ENCODE data around the gene MYLK4. TPM values are rescaled to one million over a fixed set of nuclear protein-coding genes. Genes with fewer than 3 reads are reported as not detected.

Gene MYLK4
- total RNA-seq, 4 donors from 2014 or later, result 0.49 to 1.9 (median 1.0) TPM

- no peaks in the 10 kb centered on the region for H3K9me3 ChIP-seq
- no peak overlapping the region for H3K4me3 ChIP-seq
- H3K4me1 ChIP-seq, result peaks cover 0 to 15% (median 5%) of the 10 kb centered on the region in 3 donors
- 83 to 87% methylated on average over 4 to 5 of the region's 7 CpGs for WGBS, 2 donors
- peaks cover 0 to 96% (median 26%) of the 10 kb centered on the region in 3 donors for H3K36me3 ChIP-seq
- no peak for DNase-seq
- TF ChIP-seq CTCF (IDR thresholded peaks at IDR 0.05) (no peak), POLR2A (IDR thresholded peaks at IDR 0.05) (no peak)
- H3K27ac ChIP-seq, result no peak overlapping the region
- no peaks in the 10 kb centered on the region for H3K27me3 ChIP-seq
- intact Hi-C loops (cut with DNase I), result loop anchor here (10.0 kb wide), 1 partner anchor 143 kb away; no protein-coding TSS in a partner anchor
Measured at GRCh38 chr6:2781685-2782355, 31.1 kb upstream of the MYLK4 start.

- H3K4me1 ChIP-seq, result peaks cover 0 to 15% (median 5%) of the 10 kb centered on the region in 3 donors
- no peak for TF ChIP-seq CTCF (IDR thresholded peaks at IDR 0.05)
- no peak for TF ChIP-seq POLR2A (IDR thresholded peaks at IDR 0.05)
- WGBS, 2 donors, result 91 to 93% methylated on average over 7 to 9 of the region's 9 CpGs
- intact Hi-C loops (cut with DNase I), result loop anchor here (10.0 kb wide), 1 partner anchor 145 kb away; no protein-coding TSS in a partner anchor
- no peak for DNase-seq
- no peak overlapping the region for H3K4me3 ChIP-seq
- H3K27me3 ChIP-seq, result no peaks in the 10 kb centered on the region
- H3K36me3 ChIP-seq, result peaks cover 0 to 91% (median 26%) of the 10 kb centered on the region in 3 donors
- H3K27ac ChIP-seq, result no peak overlapping the region
- no peaks in the 10 kb centered on the region for H3K9me3 ChIP-seq
Measured at GRCh38 chr6:2780102-2780737, 29.5 kb upstream of the MYLK4 start.

- WGBS, 2 donors, result 88 to 92% methylated on average over 3 of the region's 3 CpGs
- TF ChIP-seq CTCF (IDR thresholded peaks at IDR 0.05) (no peak), POLR2A (IDR thresholded peaks at IDR 0.05) (no peak)
- intact Hi-C loops (cut with DNase I), result no loop called here
- H3K4me1 ChIP-seq, result no peaks in the 10 kb centered on the region
- no peak for DNase-seq
- H3K36me3 ChIP-seq, result peaks cover 0 to 91% (median 29%) of the 10 kb centered on the region in 3 donors
- no peaks in the 10 kb centered on the region for H3K9me3 ChIP-seq
- H3K27ac ChIP-seq, result no peak overlapping the region
- H3K27me3 ChIP-seq, result no peaks in the 10 kb centered on the region
- no peak overlapping the region for H3K4me3 ChIP-seq
Measured at GRCh38 chr6:2777249-2777648, 26.5 kb upstream of the MYLK4 start.

GRCh38 chr6:2775003-2775402 lies 24.3 kb upstream of the MYLK4 start:
- WGBS, 2 donors, result 77% methylated on average over 1 of the region's 1 CpG
- DNase-seq, result no peak
- peaks cover 0 to 18% (median 0%) of the 10 kb centered on the region in 3 donors for H3K4me1 ChIP-seq
- no peaks in the 10 kb centered on the region for H3K27me3 ChIP-seq
- no peak overlapping the region for H3K27ac ChIP-seq
- H3K36me3 ChIP-seq, result peaks cover 4 to 91% (median 12%) of the 10 kb centered on the region in 3 donors
- TF ChIP-seq CTCF (IDR thresholded peaks at IDR 0.05) (no peak), POLR2A (IDR thresholded peaks at IDR 0.05) (no peak)
- H3K9me3 ChIP-seq, result no peaks in the 10 kb centered on the region
- intact Hi-C loops (cut with DNase I), result no loop called here
- no peak overlapping the region for H3K4me3 ChIP-seq

GRCh38 chr6:2773449-2773848 lies 22.7 kb upstream of the MYLK4 start:
- WGBS, 2 donors, result 57 to 61% methylated on average over 3 of the region's 3 CpGs
- H3K27ac ChIP-seq, result no peak overlapping the region
- H3K27me3 ChIP-seq, result no peaks in the 10 kb centered on the region
- H3K9me3 ChIP-seq, result no peaks in the 10 kb centered on the region
- peaks cover 5 to 76% (median 5%) of the 10 kb centered on the region in 3 donors for H3K36me3 ChIP-seq
- intact Hi-C loops (cut with DNase I), result no loop called here
- TF ChIP-seq POLR2A (IDR thresholded peaks at IDR 0.05) (no peak), CTCF (IDR thresholded peaks at IDR 0.05) (no peak)
- no peak overlapping the region for H3K4me3 ChIP-seq
- peaks cover 2 to 33% (median 7%) of the 10 kb centered on the region in 3 donors for H3K4me1 ChIP-seq
- no peak for DNase-seq

Measured in esophagus squamous epithelium (tissue), 5 donors.